Myocyte (in vitro differentiated cells): ENCODE results near the gene GAD1. TPM values are rescaled to one million over a fixed set of nuclear protein-coding genes. Genes with fewer than 3 reads are reported as not detected.

Experiments used
- DNase-seq: peaks from one replicate; pipeline ENCODE4 v3.0.0-alpha.2; 2012; ENCODE audit warnings: low read depth
- polyA plus RNA-seq: library from polyadenylated mRNA; unstranded; fragments of >200 nt; gene quantifications from one replicate; pipeline ENCODE4 v1.2.1, GENCODE V29; 2012; ENCODE audit warnings: missing spikeins
- total RNA-seq: library from RNA; depleted of rRNA; stranded (reverse); fragments of >200 nt; gene quantifications from 2 replicates; pipeline ENCODE4 v1.2.3, GENCODE V29; 2014

GAD1 gene
- 0.35 and 0.83 TPM in 2 replicates for total RNA-seq
- polyA plus RNA-seq = 0.64 TPM

DNA sequence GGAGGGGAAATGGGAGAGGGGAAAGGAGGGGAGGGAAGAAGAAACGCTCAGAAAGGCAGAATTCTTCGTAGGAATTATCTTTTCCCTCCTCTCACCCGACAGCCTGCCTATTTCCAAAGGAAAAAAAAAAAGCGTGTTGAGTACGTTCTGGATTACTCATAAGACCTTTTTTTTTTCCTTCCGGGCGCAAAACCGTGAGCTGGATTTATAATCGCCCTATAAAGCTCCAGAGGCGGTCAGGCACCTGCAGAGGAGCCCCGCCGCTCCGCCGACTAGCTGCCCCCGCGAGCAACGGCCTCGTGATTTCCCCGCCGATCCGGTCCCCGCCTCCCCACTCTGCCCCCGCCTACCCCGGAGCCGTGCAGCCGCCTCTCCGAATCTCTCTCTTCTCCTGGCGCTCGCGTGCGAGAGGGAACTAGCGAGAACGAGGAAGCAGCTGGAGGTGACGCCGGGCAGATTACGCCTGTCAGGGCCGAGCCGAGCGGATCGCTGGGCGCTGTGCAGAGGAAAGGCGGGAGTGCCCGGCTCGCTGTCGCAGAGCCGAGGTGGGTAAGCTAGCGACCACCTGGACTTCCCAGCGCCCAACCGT lies at the start of gene GAD1:
GAD1 (plus strand) TSS at position 384 of the 589 bp plus-strand sequence. CDS start 1,705 bp downstream, outside the sequence.
- peak; percentile 77 for DNase-seq

DNA sequence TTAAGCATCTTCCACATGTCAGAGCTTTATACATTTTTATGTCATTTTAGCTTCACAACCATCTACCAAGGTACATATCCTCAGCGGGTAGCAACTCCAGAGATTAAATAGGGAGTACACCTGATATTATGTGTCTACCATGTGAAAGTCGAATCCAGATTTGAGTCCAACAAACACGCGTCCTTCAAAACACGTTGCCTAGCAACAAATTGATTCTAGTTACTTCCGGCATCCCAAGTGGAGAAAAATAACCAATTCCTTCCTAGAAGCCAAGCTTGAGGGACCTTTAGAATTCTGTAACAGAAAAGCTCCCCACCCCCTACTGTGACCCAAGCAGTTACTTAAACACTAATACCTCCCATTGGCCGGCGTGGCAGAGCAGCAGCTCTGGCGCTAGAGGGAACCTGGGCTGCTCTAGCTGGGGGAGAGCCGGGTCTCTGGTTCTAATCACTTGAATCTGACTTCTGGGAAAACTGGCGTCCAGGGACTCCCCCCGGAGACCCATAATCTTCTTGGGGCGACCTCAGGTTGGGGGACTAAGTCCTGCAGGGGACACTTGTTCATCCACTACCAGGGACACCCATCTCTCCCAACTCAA lies 46.6 kb upstream of the GAD1 start, which contains the start of gene ERICH2:
ERICH2 (plus strand) TSS at position 371 of the 598 bp plus-strand sequence. CDS start 304 bp downstream, outside the sequence.
- peak; percentile 46 for DNase-seq

DNA sequence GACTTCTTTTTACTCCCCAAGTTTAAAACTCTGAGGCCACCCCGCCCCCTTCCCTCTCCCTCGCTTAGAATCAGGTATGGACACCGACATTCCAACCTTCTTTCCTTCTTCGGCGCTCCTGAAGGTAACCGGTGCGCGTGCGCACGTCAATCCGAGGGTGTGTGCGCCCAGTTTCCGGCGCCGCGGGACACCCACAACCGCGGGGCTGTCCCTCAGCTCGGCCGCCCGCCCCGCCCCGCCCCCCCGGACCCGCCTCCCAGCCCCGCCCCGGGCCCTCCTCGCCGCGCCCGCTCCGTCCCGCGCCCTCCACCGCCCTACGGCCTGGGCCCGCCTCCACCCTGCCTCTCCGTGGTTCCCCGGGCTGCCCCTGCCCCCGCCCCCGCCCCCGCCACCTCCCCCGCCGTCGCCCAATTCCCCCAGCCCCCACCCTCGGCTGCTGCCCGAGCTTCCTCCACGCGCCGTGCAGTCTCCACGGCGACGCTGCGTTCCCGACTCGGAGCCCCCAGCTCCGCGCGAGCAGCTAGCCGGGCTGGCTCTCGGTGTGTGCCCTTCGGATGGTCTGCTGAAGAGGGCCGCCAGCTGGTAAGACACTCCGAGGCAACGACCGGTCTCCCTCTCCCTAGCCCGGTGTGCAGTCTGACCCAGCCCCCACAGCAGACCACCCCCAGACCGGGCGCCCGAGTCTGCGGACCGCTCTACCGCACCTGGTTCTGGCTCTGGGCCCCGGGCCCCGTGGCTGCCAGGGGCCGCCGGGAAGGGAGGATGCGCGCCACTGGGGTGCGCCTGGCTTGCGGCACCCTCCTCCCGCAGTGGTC lies 45.9 kb upstream of the GAD1 start:
- peak; percentile 65 for DNase-seq

DNA sequence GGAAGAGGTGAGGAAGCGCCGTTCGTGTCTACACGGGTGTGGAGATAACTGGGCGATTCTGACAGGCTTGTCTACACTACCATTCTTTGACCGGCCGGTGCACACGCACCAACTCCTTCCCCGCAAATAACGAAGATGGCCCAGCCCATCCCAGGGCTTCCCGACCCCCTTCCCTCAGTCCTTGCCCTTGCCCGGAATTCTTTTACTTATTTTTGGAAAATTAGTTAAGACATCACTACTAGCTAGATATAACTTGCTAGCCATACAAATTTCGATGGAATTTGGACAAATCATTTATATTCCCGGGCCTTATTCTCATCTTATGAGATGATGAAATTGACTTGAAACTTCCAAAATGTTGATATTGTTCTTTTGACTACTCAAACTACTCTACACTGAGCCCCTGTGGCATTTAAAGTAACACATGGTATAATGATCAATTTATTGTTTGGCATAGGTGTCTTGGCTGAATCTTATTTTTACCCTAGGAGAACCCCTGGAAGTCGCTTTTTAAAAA lies 45.2 kb upstream of the GAD1 start:
- no peak for DNase-seq

DNA sequence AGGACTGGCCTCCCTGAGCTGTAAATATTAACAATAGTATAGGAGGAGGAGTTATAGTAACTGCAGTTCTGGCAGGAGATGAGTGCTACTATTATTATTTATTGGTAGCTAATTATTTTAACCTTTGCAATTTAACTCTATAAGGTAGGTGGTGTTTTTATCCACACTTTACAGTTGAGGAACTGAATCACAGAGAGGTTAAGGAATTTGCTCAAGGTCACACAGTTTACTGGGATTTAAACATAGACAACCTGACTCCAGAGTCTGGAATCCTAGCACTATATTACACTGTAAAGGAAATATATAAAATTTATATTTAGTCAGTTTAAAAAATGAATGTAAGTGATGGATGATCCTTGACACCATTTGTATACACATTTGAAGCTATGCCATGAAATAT lies 44.4 kb upstream of the GAD1 start:
- no peak for DNase-seq

DNA sequence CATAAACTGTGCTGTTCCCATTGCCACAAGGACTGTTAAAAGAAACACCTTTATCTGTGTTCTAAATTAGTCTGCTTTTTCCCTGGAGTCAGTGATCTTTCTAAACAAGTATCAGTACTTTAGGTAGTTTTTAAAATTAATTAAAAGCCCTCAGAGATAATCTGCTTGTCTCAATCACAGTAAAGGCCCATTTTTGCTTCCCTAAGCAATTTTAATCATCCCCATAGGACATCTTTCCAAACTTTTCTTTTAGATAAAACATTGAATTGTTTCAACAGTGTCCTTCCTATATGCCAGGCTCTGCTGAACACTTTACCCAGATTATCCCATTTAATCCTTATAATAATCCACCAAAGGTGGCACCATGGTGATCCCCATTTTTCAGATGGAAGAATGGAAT lies 42.6 kb upstream of the GAD1 start:
- DNase-seq = no peak

DNA sequence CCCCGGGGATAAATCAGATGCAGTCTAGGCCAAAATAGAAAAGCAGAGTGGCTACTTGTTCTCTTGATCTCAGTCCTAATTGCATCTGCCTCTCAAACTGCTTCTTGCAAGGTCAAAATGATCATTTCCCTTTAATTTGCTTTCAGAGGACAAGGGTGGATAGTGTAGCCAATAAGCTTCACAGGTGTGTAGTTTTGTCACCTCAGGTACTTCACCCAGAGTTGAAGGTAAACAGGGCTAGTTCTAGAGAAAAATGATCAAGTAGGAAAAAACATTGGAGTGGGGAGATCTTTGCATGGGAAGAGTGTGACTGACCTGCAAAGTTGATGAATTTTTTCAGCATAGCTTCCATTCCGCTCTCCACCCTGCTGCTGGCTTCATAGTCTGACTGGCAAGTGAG lies 37.8 kb upstream of the GAD1 start:
- DNase-seq = no peak

GRCh38 chr2:170779304-170779703 lies 37.4 kb upstream of the GAD1 start:
- no peak for DNase-seq

- DNase-seq = no peak
These were observed 34.0 kb upstream of the GAD1 start for GRCh38 chr2:170782673-170783072.

- no peak for DNase-seq
These were observed 33.1 kb upstream of the GAD1 start for GRCh38 chr2:170783549-170783948.

DNA sequence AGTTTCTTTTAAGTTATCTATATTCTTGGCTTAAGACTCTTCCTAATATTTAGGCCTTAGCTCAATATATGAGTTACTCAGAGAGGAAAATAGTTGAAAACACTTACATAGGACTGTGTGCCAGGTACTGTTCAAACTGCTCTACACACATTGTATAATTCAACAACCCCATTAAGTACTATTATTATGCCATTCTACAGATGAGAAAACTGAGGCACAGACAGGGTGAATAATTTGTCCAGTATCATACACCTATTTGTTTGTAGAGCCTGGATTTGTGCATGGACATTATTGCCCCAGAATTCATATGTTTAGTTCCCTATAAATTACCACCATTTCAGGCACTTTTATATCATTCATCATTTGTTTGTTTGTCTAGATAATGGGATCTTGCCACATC lies 17.7 kb upstream of the GAD1 start:
- DNase-seq = no peak

DNA sequence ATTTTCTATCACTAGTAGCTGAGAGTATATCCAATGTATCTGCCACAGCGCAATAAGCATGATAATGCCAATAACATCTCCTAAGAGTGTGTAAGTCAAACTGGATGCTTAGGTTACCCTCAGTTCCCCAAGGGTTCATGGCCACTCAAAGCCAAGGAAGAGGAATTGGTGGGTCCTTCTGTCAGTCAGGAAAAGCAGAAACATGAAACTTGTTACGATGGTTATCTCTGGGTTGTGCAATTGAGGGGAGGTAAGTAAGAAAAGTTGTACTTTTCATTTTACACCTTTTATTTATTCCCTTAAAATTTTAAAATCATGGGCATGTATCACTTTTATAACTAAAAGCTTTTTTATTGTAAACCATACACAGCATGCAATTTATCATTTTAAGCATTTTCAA lies 10.1 kb upstream of the GAD1 start:
- no peak for DNase-seq

- peak; percentile 92 for DNase-seq
These were observed 3.7 kb upstream of the GAD1 start for GRCh38 chr2:170812710-170813600.

GRCh38 chr2:170813611-170814532 lies 2.8 kb upstream of the GAD1 start:
- peak; percentile 78 for DNase-seq

- no peak for DNase-seq
These were observed 2.0 kb upstream of the GAD1 start for GRCh38 chr2:170814533-170815230.

DNA sequence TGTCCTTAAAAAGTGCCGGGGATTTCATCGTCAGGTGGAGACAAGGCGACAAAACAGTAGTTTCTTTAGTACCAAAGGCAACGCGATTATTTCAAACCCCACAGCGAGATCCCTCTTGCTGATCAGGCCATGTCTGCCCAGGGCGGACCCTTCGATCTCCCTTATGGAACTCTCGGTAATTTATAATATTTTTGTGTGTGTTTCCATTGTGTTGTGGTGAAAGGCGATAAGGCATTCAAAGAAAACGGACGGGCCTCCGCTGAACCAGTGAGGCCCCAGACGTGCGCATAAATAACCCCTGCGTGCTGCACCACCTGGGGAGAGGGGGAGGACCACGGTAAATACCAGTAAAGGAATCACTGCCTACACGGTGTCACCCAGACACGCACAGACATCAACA lies 1.4 kb upstream of the GAD1 start:
- no peak for DNase-seq

- peak; percentile 60 for DNase-seq
These were observed 762 bp upstream of the GAD1 start for GRCh38 chr2:170815746-170816503.
